IMR-90 (cell line): ENCODE measurements around the gene PARD3.
A peak's percentile ranks its signal among the peaks of the same experiment; 100 is the strongest.

Experiments used
- BHLHE40 ChIP-seq: fragments of 150-350 bp; IDR thresholded peaks from 2 replicates; pipeline ENCODE4 v1.6.1; 2016; ENCODE audit warnings: mild to moderate bottlenecking, low read depth, low read length
- CEBPB ChIP-seq: IDR thresholded peaks from 2 replicates; pipeline ENCODE4 v1.6.1; 2012; ENCODE audit warnings: low read depth, low read length, improper control_type of control experiment
- CHD1 ChIP-seq: IDR thresholded peaks from 2 replicates; pipeline ENCODE4 v1.6.1; 2012; ENCODE audit warnings: low read depth, low read length, improper control_type of control experiment
- CTCF ChIP-seq: conservative IDR thresholded peaks from 2 replicates; pipeline ENCODE4 v1.5.1; 2012; ENCODE audit warnings: mild to moderate bottlenecking, low read depth, low read length, improper control_type of control experiment
- ELK1 ChIP-seq: fragments of 150-350 bp; IDR thresholded peaks from 2 replicates; pipeline ENCODE4 v1.6.1; 2016; ENCODE audit warnings: low read depth, mild to moderate bottlenecking, low read length, moderate library complexity, borderline replicate concordance
- FOS ChIP-seq: fragments of 150-350 bp; IDR thresholded peaks from 2 replicates; pipeline ENCODE4 v1.6.1; 2016; ENCODE audit warnings: low read depth, low read length
- MAFK ChIP-seq: IDR thresholded peaks from 2 replicates; pipeline ENCODE4 v1.6.1; 2012; ENCODE audit warnings: low read depth, low read length, improper control_type of control experiment
- MAZ ChIP-seq: IDR thresholded peaks from 2 replicates; pipeline ENCODE4 v1.6.1; 2012; ENCODE audit warnings: low read depth, mild to moderate bottlenecking, low read length, improper control_type of control experiment, moderate library complexity, borderline replicate concordance
- NFE2L2 ChIP-seq: fragments of 150-350 bp; IDR thresholded peaks from 2 replicates; pipeline ENCODE4 v1.6.1; 2016; ENCODE audit warnings: low read depth, mild to moderate bottlenecking, low read length
- POLR2A ChIP-seq: IDR thresholded peaks from 2 replicates; pipeline ENCODE4 v1.6.1; 2012; ENCODE audit warnings: mild to moderate bottlenecking, low read depth, low read length
- RAD21 ChIP-seq: IDR thresholded peaks from 2 replicates; pipeline ENCODE4 v1.6.1; 2012; ENCODE audit warnings: low read length, improper control_type of control experiment
- RFX5 ChIP-seq: IDR thresholded peaks from 2 replicates; pipeline ENCODE4 v1.8.0; 2012; ENCODE audit warnings: low read depth, mild to moderate bottlenecking, low read length, moderate library complexity
- SMC3 ChIP-seq: fragments of 150-350 bp; IDR thresholded peaks from 2 replicates; pipeline ENCODE4 v1.6.1; 2016; ENCODE audit warnings: low read depth, mild to moderate bottlenecking, antibody characterized with exemption, low read length, moderate library complexity
- USF2 ChIP-seq: fragments of 150-350 bp; IDR thresholded peaks from 2 replicates; pipeline ENCODE4 v1.6.1; 2017; ENCODE audit warnings: mild to moderate bottlenecking, antibody characterized with exemption, low read length, low read depth

- no peak for TF ChIP-seq CTCF
- TF ChIP-seq RAD21, result no peak
- no peak for TF ChIP-seq POLR2A
- no peak for TF ChIP-seq SMC3
- TF ChIP-seq CEBPB, result no peak
- TF ChIP-seq BHLHE40, result no peak
- TF ChIP-seq MAZ, result no peak
- no peak for TF ChIP-seq USF2
- peak; percentile 23; the same call in 1 of the 2 replicates for TF ChIP-seq FOS
- no peak for TF ChIP-seq NFE2L2
- no peak for TF ChIP-seq RFX5
- TF ChIP-seq CHD1, result no peak
- TF ChIP-seq ELK1, result no peak
- TF ChIP-seq MAFK, result no peak
These were observed 324.9 kb downstream of the PARD3 start for GRCh38 chr10:34489973-34490745.
